Left colon (tissue), 2 donors: ENCODE measurements around the gene EWSR1. TPM values are rescaled to one million over a fixed set of nuclear protein-coding genes. Genes with fewer than 3 reads are reported as not detected.
"Not testable (repeated sequence)": the region's sequence is repeated elsewhere in the genome, so short reads cannot be mapped to it uniquely, and the experiment has no call there.

Experiments
- ATAC-seq: fragments of 200-7000 bp; cut with Tn5 transposase; one replicate; pipeline ENCODE4 v1.9.1; 2020; ENCODE audit warnings: mild to moderate bottlenecking, moderate library complexity
- DNase-seq, 2 donors: peaks; one replicate each; pipeline ENCODE4 v3.0.0-alpha.2; 2020
- intact Hi-C, 2 donors: fragments of 100-400 bp; cut with DNase I in 1 of 2; cut with micrococcal nuclease in 1 of 2; formaldehyde crosslinking; loops; one replicate each; pipeline versions ENCODE4 v1.11.2 to v1.14.0; 2022; cut with DNase I, micrococcal nuclease
- microRNA-seq, 2 donors: library from miRNA; unstranded; fragments of <30 nt; microRNA quantifications; one replicate each; pipeline versions ENCODE4 v1.1.0 to v1.2.0, GENCODE V29; 2020
- total RNA-seq, 2 donors: library from RNA; stranded (reverse); fragmentation: NEBNext Ultra II Directional; extraction: Animal tissue kit (Norgen Biotek cat#: 25700); gene quantifications; one replicate each; pipeline ENCODE4 v1.2.1, GENCODE V29; 2021
- donor health status: DM: no; HTN: no; CAD: no.
- donor health status: DM: yes; HTN: yes; CAD: no.

The EWSR1 gene
- total RNA-seq, 2 donors from 2014 or later = 158 to 192 TPM

GRCh38 chr22:29341056-29341848 lies 73.2 kb downstream of the EWSR1 start:
- intact Hi-C loops = no loop called here
- DNase-seq (no peak), ATAC-seq (no peak)

GRCh38 chr22:29341849-29342127 lies 73.7 kb downstream of the EWSR1 start:
- ATAC-seq = no peak
- intact Hi-C loops = no loop called here
- no peak for DNase-seq

GRCh38 chr22:29342177-29342576 lies 74.1 kb downstream of the EWSR1 start:
- ATAC-seq = no peak

DNA sequence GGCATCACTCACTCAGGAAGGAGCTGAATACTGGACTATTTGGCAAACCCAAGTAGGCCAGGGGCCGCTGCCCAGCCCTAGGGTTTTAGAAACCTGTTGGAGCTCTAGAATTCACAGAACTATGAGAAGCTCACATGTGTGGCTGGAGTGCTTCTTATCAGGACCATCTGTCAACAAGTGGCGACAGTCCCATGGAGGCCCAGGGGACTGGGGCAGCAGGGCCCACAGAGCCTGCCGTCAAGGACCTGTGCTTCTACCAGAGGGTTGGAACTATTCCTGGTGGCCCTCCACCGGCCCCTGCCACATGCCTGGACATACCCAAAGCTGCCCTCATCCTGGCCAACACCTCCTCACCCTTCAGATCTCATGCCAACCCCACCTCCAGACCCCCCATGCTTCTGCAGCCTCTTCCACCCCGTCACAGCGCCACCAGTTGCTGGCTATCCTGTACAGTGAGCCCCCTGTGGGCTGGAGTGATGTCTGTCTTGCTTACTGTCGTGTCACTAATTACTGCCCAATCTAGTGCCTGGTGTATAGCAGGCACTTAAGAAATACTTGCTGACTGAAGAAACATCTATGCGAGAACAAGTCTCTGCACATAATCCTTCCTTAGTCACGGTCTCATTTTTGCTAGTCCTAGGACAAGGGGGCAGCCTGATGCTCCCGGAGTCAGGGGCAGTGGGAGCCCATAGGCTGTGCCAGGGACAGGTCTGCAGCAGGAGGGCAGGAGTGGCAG lies 74.7 kb downstream of the EWSR1 start:
- no peak for DNase-seq

More at GRCh38 chr22:29342177-29342576, 74.1 kb downstream of the EWSR1 start:
- DNase-seq = no peak
- intact Hi-C loops = no loop called here

DNA sequence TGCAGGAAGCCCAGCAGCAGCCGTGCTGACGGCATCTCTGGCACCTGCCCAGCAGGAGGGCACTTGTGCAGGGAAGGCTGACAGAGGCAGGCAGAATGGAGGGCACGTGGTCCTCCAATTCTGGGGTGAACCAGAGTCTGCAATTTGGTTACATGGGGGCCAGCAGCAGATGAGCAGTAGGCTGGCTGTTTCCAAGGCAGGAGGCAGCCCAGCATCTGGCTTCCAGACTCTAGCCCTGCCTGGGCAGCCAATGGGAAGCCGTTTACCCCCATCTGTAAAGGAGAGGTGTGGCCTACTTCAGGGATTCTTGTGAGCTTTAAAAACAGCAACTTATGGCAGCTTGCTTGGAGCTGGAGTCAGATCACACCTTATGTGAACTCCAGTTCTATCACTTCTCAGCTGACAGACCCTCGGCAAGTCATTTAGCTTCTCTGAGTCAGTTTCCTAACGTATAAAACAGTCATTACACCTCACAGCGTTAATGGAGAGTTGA lies 75.3 kb downstream of the EWSR1 start:
- intact Hi-C loops = no loop called here
- no peak for ATAC-seq
- no peak for DNase-seq

More for the DNA sequence above, 74.7 kb downstream of the EWSR1 start:
- no peak for ATAC-seq
- intact Hi-C loops = no loop called here

- ATAC-seq (peak; percentile 30), DNase-seq (peak in 1 of 2 donors; percentile 52)
- intact Hi-C loops = no loop called here
Measured at GRCh38 chr22:29344137-29344536, 76.1 kb downstream of the EWSR1 start.

GRCh38 chr22:29344889-29345288 lies 76.8 kb downstream of the EWSR1 start:
- ATAC-seq = not testable (repeated sequence)

GRCh38 chr22:29345932-29346331 lies 77.9 kb downstream of the EWSR1 start:
- intact Hi-C loops = no loop called here
- DNase-seq (no peak), ATAC-seq (peak; percentile 16)

More at GRCh38 chr22:29344889-29345288, 76.8 kb downstream of the EWSR1 start:
- DNase-seq, intact Hi-C loops: not testable (repeated sequence)

DNA sequence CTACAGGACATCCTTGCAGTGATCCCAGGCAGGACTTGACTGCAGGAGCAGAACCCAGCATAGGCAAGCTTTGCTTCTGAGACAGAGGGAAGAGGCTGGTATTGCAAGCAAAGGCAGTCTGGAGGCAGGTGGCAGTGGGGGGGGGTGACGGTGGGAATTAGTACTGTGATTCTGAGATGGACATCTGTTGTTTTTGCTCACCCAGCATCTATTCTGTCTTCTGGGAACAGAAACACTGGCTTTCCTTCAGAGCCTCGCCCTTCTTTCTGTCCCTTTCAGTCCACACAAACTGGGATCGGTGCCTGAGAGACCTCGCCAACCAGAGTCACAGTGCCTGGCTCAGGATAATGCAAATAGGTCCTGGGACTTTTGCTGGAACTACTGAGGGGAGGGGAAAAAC lies 78.6 kb downstream of the EWSR1 start:
- intact Hi-C loops = no loop called here
- no peak for ATAC-seq
- DNase-seq = no peak

DNA sequence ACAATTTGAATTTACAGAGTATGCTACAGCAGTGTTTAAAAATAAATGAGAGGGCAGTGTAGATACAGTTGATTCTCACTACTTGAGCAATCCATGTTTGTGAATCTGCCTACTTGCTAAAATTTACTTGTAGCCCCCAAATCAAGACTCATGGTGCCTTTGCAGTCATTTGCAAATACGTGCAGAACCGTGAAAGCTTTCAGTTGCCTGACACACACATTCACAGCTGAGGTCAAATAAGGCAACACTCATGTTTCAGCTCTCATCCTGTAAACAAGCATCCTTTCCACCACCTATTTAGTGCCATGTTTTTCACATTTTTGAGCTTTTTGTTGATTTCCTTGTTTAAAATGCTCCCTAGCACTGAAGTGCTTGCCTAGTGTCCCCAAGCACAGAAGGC lies 80.0 kb downstream of the EWSR1 start:
- no peak for ATAC-seq
- intact Hi-C loops = no loop called here
- no peak for DNase-seq

- intact Hi-C loops = no loop called here
- DNase-seq = no peak
- no peak for ATAC-seq
Measured at GRCh38 chr22:29348956-29349355, 80.9 kb downstream of the EWSR1 start.

Small RNA genes lying within 50 kb of the gene (microRNA-seq; reads per million reads assigned to microRNA genes)
- 31.3 to 32.0 reads per million in 2 donors for gene MIR3653

Other genes starting within 250 kb of the EWSR1 start
- not detected for gene C22orf31, start 206.4 kb upstream of the EWSR1 start, total RNA-seq
- 10 to 100 TPM; 24.0 to 38.7 TPM for gene KREMEN1, start 195.2 kb upstream of the EWSR1 start, total RNA-seq
- 1 to 10 TPM; 1.2 to 4.9 TPM for gene EMID1, start 62.4 kb upstream of the EWSR1 start, total RNA-seq
- 10 to 100 TPM; 13.4 to 19.7 TPM for gene RHBDD3, start 287 bp upstream of the EWSR1 start, total RNA-seq
- 10 to 100 TPM; 19.7 to 32.3 TPM for gene GAS2L1, start 38.4 kb downstream of the EWSR1 start, total RNA-seq
- 1 to 10 TPM; 1.1 to 1.7 TPM for gene RASL10A, start 47.4 kb downstream of the EWSR1 start, total RNA-seq
- gene AP1B1, start 120.3 kb downstream of the EWSR1 start, total RNA-seq = 100 to 1,000 TPM in 1 of 2 donors, 10 to 100 TPM in 1; 96.3 to 100 TPM
- not detected for gene RFPL1, start 170.3 kb downstream of the EWSR1 start, total RNA-seq
- under 1 TPM; 0.12 to 0.34 TPM for gene NEFH, start 211.9 kb downstream of the EWSR1 start, total RNA-seq